WI38 (cell line): ENCODE results near the gene SLC16A8.
A peak's percentile ranks its signal among the peaks of the same experiment; 100 is the strongest.
"Not testable (repeated sequence)": the region's sequence is repeated elsewhere in the genome, so short reads cannot be mapped to it uniquely, and the experiment has no call there.

ENCODE experiments used
- H3K4me3 ChIP-seq: 2 replicates; pipeline ENCODE4 v1.5.1; 2011; ENCODE audit warnings: low read depth, mild to moderate bottlenecking, control low read depth, low read length
- TF ChIP-seq, protein P1 (sequence below): IDR thresholded peaks from 2 replicates; pipeline ENCODE4 v1.5.1; 2012; ENCODE audit warnings: low read depth, mild to moderate bottlenecking, control low read depth, low read length

SLC16A8 gene

DNA sequence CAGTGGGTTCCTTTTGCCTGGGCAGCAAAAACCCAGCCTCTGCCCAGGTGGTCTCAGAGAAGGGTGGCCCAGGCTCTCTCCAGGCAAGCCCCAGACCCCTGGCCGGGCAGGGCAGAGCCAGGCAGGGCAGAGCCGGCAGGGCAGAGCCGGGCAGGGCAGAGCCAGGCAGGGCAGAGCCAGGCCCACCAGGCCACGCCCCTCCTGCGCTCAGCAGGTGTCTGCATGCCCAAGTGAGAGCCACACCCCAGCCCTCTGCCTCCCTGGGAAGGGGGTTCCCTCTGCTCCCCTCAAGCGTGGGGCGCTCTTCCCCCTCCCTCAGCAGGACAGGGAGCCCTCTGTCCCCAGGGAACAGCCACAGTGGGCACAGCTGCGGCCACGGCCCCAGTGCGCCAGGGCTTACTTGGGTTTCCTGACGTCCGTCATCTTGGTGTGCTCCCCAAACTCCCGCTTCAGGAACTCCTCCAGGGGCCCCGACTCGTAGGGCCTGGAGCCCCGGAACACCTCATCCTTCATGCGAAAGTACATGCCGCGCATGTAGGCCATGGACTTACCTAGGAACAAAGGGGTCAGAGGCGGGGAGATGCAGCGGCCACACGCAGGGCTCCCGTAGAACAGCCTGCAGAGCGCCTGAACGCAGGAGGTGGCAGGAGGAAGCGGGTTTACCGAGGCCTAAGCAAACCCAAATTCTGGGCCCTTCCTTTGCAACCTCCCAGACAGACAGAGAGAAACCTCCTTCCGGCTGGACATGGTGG lies 36.6 kb upstream of the SLC16A8 start:
- TF ChIP-seq, protein P1, sequence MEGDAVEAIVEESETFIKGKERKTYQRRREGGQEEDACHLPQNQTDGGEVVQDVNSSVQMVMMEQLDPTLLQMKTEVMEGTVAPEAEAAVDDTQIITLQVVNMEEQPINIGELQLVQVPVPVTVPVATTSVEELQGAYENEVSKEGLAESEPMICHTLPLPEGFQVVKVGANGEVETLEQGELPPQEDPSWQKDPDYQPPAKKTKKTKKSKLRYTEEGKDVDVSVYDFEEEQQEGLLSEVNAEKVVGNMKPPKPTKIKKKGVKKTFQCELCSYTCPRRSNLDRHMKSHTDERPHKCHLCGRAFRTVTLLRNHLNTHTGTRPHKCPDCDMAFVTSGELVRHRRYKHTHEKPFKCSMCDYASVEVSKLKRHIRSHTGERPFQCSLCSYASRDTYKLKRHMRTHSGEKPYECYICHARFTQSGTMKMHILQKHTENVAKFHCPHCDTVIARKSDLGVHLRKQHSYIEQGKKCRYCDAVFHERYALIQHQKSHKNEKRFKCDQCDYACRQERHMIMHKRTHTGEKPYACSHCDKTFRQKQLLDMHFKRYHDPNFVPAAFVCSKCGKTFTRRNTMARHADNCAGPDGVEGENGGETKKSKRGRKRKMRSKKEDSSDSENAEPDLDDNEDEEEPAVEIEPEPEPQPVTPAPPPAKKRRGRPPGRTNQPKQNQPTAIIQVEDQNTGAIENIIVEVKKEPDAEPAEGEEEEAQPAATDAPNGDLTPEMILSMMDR = no peak

GRCh38 chr22:38118747-38119146 lies 34.8 kb upstream of the SLC16A8 start:
- not testable (repeated sequence) for H3K4me3 ChIP-seq

More for the DNA sequence above, 36.6 kb upstream of the SLC16A8 start:
- H3K4me3 ChIP-seq = no peak overlapping the region

DNA sequence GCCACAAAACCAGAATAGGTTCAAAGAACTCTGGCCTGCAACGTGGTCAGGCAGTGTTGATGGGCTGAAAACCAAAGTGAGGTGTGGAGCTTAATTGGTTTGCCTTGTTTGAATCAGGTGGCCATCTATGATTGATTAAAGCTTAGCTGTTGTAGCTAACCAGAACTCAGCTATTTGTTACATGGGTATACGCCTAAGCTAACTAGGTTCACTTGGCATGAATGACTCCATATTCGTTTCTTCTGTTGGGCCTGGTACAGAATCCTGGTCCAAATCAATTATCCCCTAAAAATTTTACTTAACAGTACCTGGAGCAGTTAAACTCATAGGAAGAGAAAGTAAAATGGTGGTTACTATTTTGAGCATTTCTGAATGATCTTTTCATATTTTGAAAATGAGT lies 34.2 kb upstream of the SLC16A8 start:
- TF ChIP-seq, protein P1 = no peak

GRCh38 chr22:38117556-38117955 lies 33.6 kb upstream of the SLC16A8 start:
- H3K4me3 ChIP-seq = not testable (repeated sequence)

More for the DNA sequence above, 34.2 kb upstream of the SLC16A8 start:
- no peak overlapping the region for H3K4me3 ChIP-seq

- H3K4me3 ChIP-seq = no peak overlapping the region
- TF ChIP-seq, protein P1 = no peak
Observed at GRCh38 chr22:38115423-38116205, 31.6 kb upstream of the SLC16A8 start.

DNA sequence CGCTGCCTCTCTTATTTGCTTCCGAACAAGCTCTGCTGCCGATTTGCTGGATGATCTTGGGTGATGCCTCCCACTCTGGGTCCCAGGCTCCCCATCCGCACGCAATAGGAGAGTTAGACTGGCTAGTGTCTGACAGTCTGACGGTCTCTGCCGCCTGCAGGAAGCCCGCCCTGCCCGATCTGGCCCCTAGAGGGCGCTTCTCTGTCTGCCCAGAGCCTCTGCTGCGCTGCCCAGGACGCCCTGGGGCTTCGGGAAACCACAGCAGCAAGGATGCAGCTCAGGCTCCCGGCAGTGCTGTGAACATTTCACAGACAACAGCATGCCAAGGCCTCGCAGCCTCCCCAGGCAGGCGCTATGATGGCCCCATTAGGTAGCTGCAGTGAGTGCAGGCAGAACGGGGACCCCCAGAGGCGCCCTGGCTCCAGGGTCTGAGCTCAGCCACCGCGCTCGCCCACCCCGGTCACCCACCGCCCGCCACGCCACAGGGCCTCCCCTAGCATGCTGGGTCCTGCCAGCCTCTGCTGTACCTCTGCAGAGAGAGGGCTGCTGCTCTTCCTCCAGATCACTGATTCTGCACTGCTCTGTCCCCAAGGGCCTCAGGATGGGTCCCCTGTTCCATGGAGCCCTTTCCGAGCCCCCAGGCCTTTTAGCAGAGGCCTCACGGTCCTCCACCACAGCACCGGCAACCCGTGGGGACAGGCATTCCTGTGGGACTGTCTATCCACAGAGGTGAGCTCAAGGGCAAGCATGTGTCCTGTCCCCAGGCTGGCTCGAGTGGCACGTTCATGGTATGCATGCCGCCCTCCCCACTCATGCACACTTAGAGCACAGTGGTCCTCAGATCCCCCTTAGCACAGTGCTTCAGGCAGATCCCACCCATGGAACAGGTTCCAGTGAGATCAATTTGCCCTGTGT lies 30.8 kb upstream of the SLC16A8 start:
- H3K4me3 ChIP-seq = no peak overlapping the region
- TF ChIP-seq, protein P1 = peak; percentile 89

GRCh38 chr22:38112381-38112780 lies 28.4 kb upstream of the SLC16A8 start:
- H3K4me3 ChIP-seq = no peak overlapping the region

More at GRCh38 chr22:38112381-38112780, 28.4 kb upstream of the SLC16A8 start:
- TF ChIP-seq, protein P1 = no peak
